Measurements from ENCODE around the gene TBX3. TPM values are rescaled to one million over a fixed set of nuclear protein-coding genes. Genes with fewer than 3 reads are reported as not detected.

TBX3 gene
- total RNA-seq, 1 donor from 2014 or later = 2.0 TPM

DNA sequence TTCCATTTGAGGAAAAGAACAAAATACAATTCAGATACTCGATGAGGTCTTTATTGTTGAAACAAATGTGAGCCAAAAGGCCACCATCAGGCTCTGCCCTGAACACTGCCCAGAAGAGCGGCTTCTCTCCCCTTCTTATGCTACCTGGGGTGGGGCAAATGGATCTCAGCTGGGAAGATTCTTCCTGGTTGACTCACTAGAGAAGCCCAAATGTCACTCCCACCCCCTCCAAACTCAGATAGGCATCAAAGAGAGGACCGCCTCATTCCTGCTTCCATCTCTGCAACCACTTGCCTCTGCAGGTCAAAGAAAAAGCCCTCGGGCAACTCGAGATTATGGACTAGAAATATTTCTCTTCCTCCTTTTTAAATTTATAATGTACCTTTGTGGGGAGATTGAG lies 55.8 kb downstream of the TBX3 start:
- Mint-ChIP-seq H3K9me3 (ENCODE audit: unreplicated experiment) (no peaks in the 10 kb centered on the region), H3K4me1 (ENCODE audit: low read depth, unreplicated experiment) (no peaks in the 10 kb centered on the region), H3K4me3 (ENCODE audit: unreplicated experiment) (no peak overlapping the region), H3K27ac (ENCODE audit: unreplicated experiment) (no peak overlapping the region), H3K27me3 (ENCODE audit: low read depth, unreplicated experiment) (peaks cover 40% of the 10 kb centered on the region), H3K36me3 (ENCODE audit: low read depth, unreplicated experiment) (no peaks in the 10 kb centered on the region)
- no peak overlapping the region for H2AFZ ChIP-seq (ENCODE audit: low read depth, low read length)
- TF ChIP-seq EZH2 (IDR thresholded peaks at IDR 0.05; ENCODE audit: insufficient read depth, low read length) = no peak
- TF ChIP-seq, protein P1, sequence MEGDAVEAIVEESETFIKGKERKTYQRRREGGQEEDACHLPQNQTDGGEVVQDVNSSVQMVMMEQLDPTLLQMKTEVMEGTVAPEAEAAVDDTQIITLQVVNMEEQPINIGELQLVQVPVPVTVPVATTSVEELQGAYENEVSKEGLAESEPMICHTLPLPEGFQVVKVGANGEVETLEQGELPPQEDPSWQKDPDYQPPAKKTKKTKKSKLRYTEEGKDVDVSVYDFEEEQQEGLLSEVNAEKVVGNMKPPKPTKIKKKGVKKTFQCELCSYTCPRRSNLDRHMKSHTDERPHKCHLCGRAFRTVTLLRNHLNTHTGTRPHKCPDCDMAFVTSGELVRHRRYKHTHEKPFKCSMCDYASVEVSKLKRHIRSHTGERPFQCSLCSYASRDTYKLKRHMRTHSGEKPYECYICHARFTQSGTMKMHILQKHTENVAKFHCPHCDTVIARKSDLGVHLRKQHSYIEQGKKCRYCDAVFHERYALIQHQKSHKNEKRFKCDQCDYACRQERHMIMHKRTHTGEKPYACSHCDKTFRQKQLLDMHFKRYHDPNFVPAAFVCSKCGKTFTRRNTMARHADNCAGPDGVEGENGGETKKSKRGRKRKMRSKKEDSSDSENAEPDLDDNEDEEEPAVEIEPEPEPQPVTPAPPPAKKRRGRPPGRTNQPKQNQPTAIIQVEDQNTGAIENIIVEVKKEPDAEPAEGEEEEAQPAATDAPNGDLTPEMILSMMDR (IDR thresholded peaks at IDR 0.05; ENCODE audit: insufficient read depth, low read depth, low read length) = no peak
- H3K4me2 ChIP-seq (ENCODE audit: low read length) = no peak overlapping the region
- FAIRE-seq = no peak
- no peaks in the 10 kb centered on the region for H3K36me3 ChIP-seq (ENCODE audit: insufficient read depth, low read length)
- no peak for DNase-seq (ENCODE audit: low read depth)
- H3K27ac ChIP-seq (ENCODE audit: low read depth, low read length) = no peak overlapping the region
- peaks cover 5% of the 10 kb centered on the region for H3K27me3 ChIP-seq (ENCODE audit: insufficient read depth, low read length)
- H3K79me2 ChIP-seq (ENCODE audit: insufficient read depth, low read length) = no peaks in the 10 kb centered on the region
- no peaks in the 10 kb centered on the region for H4K20me1 ChIP-seq (ENCODE audit: insufficient read depth, low read length)
- no peaks in the 10 kb centered on the region for H3K4me1 ChIP-seq (ENCODE audit: insufficient read depth, low read length)
- no peaks in the 10 kb centered on the region for H3K9me3 ChIP-seq (ENCODE audit: insufficient read depth, low read depth, low read length)
- no peak overlapping the region for H3K9ac ChIP-seq (ENCODE audit: low read length)
- H3K4me3 ChIP-seq (ENCODE audit: insufficient read depth, low read depth, low read length) = no peak overlapping the region

DNA sequence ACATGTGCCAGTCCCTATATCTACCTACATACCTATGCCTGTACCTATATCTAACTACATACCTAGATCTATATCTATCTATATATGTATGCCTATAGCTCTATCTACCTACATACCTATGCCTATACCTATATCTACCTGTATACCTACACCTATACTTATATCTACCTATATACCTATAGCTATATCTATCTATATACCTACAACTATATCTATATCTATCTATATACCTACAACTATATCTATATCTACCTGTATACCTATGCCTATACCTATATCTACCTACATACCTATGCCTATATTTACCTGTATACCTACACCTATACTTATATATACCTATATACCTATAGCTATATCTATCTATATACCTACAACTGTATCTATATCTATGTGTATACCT lies 56.6 kb downstream of the TBX3 start:
- H3K79me2 ChIP-seq (ENCODE audit: insufficient read depth, low read length) = no peaks in the 10 kb centered on the region
- Mint-ChIP-seq H3K9me3 (ENCODE audit: unreplicated experiment) (no peaks in the 10 kb centered on the region), H3K27ac (ENCODE audit: unreplicated experiment) (no peak overlapping the region), H3K36me3 (ENCODE audit: low read depth, unreplicated experiment) (no peaks in the 10 kb centered on the region), H3K4me3 (ENCODE audit: unreplicated experiment) (no peak overlapping the region), H3K4me1 (ENCODE audit: low read depth, unreplicated experiment) (no peaks in the 10 kb centered on the region), H3K27me3 (ENCODE audit: low read depth, unreplicated experiment) (peaks cover 43% of the 10 kb centered on the region)
- no peak overlapping the region for H3K4me2 ChIP-seq (ENCODE audit: low read length)
- H3K4me1 ChIP-seq (ENCODE audit: insufficient read depth, low read length) = no peaks in the 10 kb centered on the region
- no peaks in the 10 kb centered on the region for H4K20me1 ChIP-seq (ENCODE audit: insufficient read depth, low read length)
- no peak overlapping the region for H2AFZ ChIP-seq (ENCODE audit: low read depth, low read length)
- TF ChIP-seq, protein P1 (IDR thresholded peaks at IDR 0.05; ENCODE audit: insufficient read depth, low read depth, low read length) = no peak
- no peak for TF ChIP-seq EZH2 (IDR thresholded peaks at IDR 0.05; ENCODE audit: insufficient read depth, low read length)
- no peak overlapping the region for H3K9ac ChIP-seq (ENCODE audit: low read length)
- peaks cover 5% of the 10 kb centered on the region for H3K27me3 ChIP-seq (ENCODE audit: insufficient read depth, low read length)
- no peak overlapping the region for H3K4me3 ChIP-seq (ENCODE audit: insufficient read depth, low read depth, low read length)
- no peaks in the 10 kb centered on the region for H3K9me3 ChIP-seq (ENCODE audit: insufficient read depth, low read depth, low read length)
- DNase-seq (ENCODE audit: low read depth) (no peak), FAIRE-seq (no peak)
- H3K27ac ChIP-seq (ENCODE audit: low read depth, low read length) = no peak overlapping the region
- H3K36me3 ChIP-seq (ENCODE audit: insufficient read depth, low read length) = no peaks in the 10 kb centered on the region

DNA sequence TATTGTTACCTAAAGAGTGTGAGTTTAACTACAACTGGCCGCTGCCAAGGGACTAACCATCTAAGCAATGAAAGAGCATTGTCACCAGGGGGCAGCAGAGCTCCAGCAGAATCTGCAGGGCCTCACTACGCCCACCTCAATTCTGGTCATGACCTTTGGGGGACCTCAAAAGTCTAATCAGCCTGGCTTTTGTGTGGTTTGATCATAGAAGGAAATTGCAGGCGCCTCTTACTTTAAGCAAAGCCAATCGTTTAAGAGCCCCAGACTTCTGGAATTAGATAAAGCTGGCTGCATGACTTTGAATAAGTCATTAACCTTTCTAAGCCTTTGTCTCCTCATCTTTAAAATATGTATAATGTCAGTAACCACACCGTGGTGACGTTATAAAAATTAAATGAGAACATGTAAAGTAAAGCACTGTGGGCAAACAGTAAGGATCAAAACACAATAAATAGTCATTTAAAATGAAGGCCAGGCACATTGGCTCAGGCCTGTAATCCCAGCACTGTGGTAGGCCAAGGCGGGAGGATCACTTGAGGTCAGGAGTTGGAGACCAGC lies 58.6 kb downstream of the TBX3 start:
- Mint-ChIP-seq H3K4me1 (ENCODE audit: low read depth, unreplicated experiment) (no peaks in the 10 kb centered on the region), H3K9me3 (ENCODE audit: unreplicated experiment) (no peaks in the 10 kb centered on the region), H3K36me3 (ENCODE audit: low read depth, unreplicated experiment) (no peaks in the 10 kb centered on the region), H3K4me3 (ENCODE audit: unreplicated experiment) (no peak overlapping the region), H3K27ac (ENCODE audit: unreplicated experiment) (no peak overlapping the region), H3K27me3 (ENCODE audit: low read depth, unreplicated experiment) (peaks cover 41% of the 10 kb centered on the region)
- Histone ChIP-seq H2AFZ (ENCODE audit: low read depth, low read length) (no peak overlapping the region), H3K9ac (ENCODE audit: low read length) (no peak overlapping the region), H3K9me3 (ENCODE audit: insufficient read depth, low read depth, low read length) (no peaks in the 10 kb centered on the region), H3K4me3 (ENCODE audit: insufficient read depth, low read depth, low read length) (no peak overlapping the region), H3K4me1 (ENCODE audit: insufficient read depth, low read length) (no peaks in the 10 kb centered on the region), H3K4me2 (ENCODE audit: low read length) (no peak overlapping the region), H3K79me2 (ENCODE audit: insufficient read depth, low read length) (no peaks in the 10 kb centered on the region), H4K20me1 (ENCODE audit: insufficient read depth, low read length) (no peaks in the 10 kb centered on the region), H3K27me3 (ENCODE audit: insufficient read depth, low read length) (peaks cover 2% of the 10 kb centered on the region), H3K36me3 (ENCODE audit: insufficient read depth, low read length) (no peaks in the 10 kb centered on the region), H3K27ac (ENCODE audit: low read depth, low read length) (no peak overlapping the region)
- FAIRE-seq (no peak), DNase-seq (ENCODE audit: low read depth) (peak; percentile 64)
- TF ChIP-seq EZH2 (IDR thresholded peaks at IDR 0.05; ENCODE audit: insufficient read depth, low read length) = no peak
- TF ChIP-seq, protein P1 (IDR thresholded peaks at IDR 0.05; ENCODE audit: insufficient read depth, low read depth, low read length) = peak; percentile 81
